HCT116 (cell line): ENCODE measurements around the gene ICAM2. TPM values are rescaled to one million over a fixed set of nuclear protein-coding genes. Genes with fewer than 3 reads are reported as not detected.

Source experiments
- ATAC-seq: fragments of 200-7000 bp; cut with Tn5 transposase; 2 replicates; pipeline ENCODE4 v1.9.1; 2020; ENCODE audit warnings: mild to moderate bottlenecking, moderate library complexity
- BruUV-seq: library from RNA; stranded (reverse); fragments of 400-500 nt; replicated peaks from 2 replicates; lab custom pipeline; 2021; lab: Mats Ljungman, UMichigan
- CTCF ChIA-PET: fragments of 300-600 bp; sonication (Branson Sonifier 250); formaldehyde crosslinking; loops from one replicate; lab custom pipeline; 2021; ENCODE audit warnings: antibody characterized with exemption; lab: Charles Lee
- POLR2A ChIA-PET: fragments of 300-600, 350-600 bp; sonication (Branson Sonifier 250); formaldehyde crosslinking; loops from one replicate; lab custom pipeline; 2021; ENCODE audit warnings: antibody characterized with exemption; lab: Charles Lee
- RAD21 ChIA-PET, 2 experiments: fragments of 300-600 bp; sonication (Branson Sonifier 250); formaldehyde crosslinking; loops; one replicate each; lab custom pipeline; 2023; ENCODE audit warnings: low total read pairs in 2 of 2; ENCODE audit not compliant: uncharacterized antibody in 2 of 2, unreplicated experiment in 2 of 2, low non-redundant PET in 1 of 2; lab: Charles Lee
- DNase-seq: peaks from one replicate; pipeline ENCODE4 v3.0.0-alpha.2; 2010; ENCODE audit warnings: low read depth, low spot score
- H2AFZ ChIP-seq: fragments of 200-600 bp; shearing (Covaris generic), sonication (generic); 2 replicates; pipeline ENCODE4 v1.6.1; 2017; ENCODE audit warnings: low read depth, mixed run types, mixed read lengths, antibody characterized with exemption, low read length; ENCODE audit not compliant: poor library complexity, severe bottlenecking
- H3K27ac ChIP-seq: 2 replicates; pipeline ENCODE4 v1.5.1; 2012; ENCODE audit warnings: low read depth, low read length
- H3K27me3 ChIP-seq: fragments of 200-600 bp; sonication (generic); 2 replicates; pipeline ENCODE4 v1.6.1; 2016; ENCODE audit warnings: mixed run types, low read length, mixed read lengths; ENCODE audit not compliant: insufficient read depth
- H3K36me3 ChIP-seq, 2 experiments: fragments of 200-500 bp in 1 of 2; fragments of 200-600 bp in 1 of 2; sonication (Bioruptor generic) in 1 of 2; sonication (generic) in 1 of 2; 2 replicates each; pipeline versions ENCODE4 v1.5.1 to v1.6.1; 2014 to 2016; ENCODE audit warnings: low read length in 2 of 2, inconsistent platforms in 1 of 2, mixed read lengths in 1 of 2, mixed run types in 1 of 2; ENCODE audit not compliant: insufficient read depth in 2 of 2, control insufficient read depth in 1 of 2
- H3K4me1 ChIP-seq, 2 experiments: fragments of 200-600 bp in 1 of 2; sonication (generic) in 1 of 2; 2 replicates each; pipeline versions ENCODE4 v1.5.1 to v1.6.1; 2012 to 2017; ENCODE audit warnings: low read length in 2 of 2, inconsistent platforms in 1 of 2, mild to moderate bottlenecking in 1 of 2, mixed read lengths in 1 of 2, mixed run types in 1 of 2, moderate library complexity in 1 of 2; ENCODE audit not compliant: insufficient read depth in 2 of 2, control insufficient read depth in 1 of 2
- H3K4me2 ChIP-seq: fragments of 200-600 bp; sonication (generic); 2 replicates; pipeline ENCODE4 v1.6.1; 2017; ENCODE audit warnings: mixed run types, low read length, mixed read lengths
- H3K4me3 ChIP-seq, 2 experiments: fragments of 200-600 bp in 1 of 2; sonication (generic) in 1 of 2; replicated peaks in 1 of 2; 2 replicates each; pipeline ENCODE4 v1.5.1; 2011 to 2016; ENCODE audit warnings: low read length in 2 of 2, control low read depth in 1 of 2, low read depth in 1 of 2, mild to moderate bottlenecking in 1 of 2, mixed read lengths in 1 of 2, mixed run types in 1 of 2
- H3K79me2 ChIP-seq: fragments of 200-600 bp; sonication (generic); 2 replicates; pipeline ENCODE4 v1.6.1; 2017; ENCODE audit warnings: mild to moderate bottlenecking, mixed run types, low read length, moderate library complexity, mixed read lengths; ENCODE audit not compliant: insufficient read depth
- H3K9ac ChIP-seq: fragments of 200-600 bp; sonication (generic); 2 replicates; pipeline ENCODE4 v1.6.1; 2016; ENCODE audit warnings: low read length, mixed read lengths
- H3K9me2 ChIP-seq: fragments of 200-600 bp; sonication (generic), shearing (Covaris generic); 2 replicates; pipeline ENCODE4 v1.6.1; 2017; ENCODE audit warnings: mixed run types, mild to moderate bottlenecking, moderate library complexity; ENCODE audit not compliant: insufficient read depth
- H3K9me3 ChIP-seq, 2 experiments: fragments of 200-500 bp in 1 of 2; fragments of 200-600 bp in 1 of 2; sonication (Bioruptor generic) in 1 of 2; sonication (generic) in 1 of 2; 2 replicates each; pipeline ENCODE4 v1.6.1; 2014 to 2017; ENCODE audit warnings: low read length in 2 of 2, mixed read lengths in 2 of 2, inconsistent platforms in 1 of 2, low read depth in 1 of 2, mild to moderate bottlenecking in 1 of 2, mixed run types in 1 of 2, moderate library complexity in 1 of 2; ENCODE audit not compliant: control insufficient read depth in 1 of 2, insufficient read depth in 1 of 2
- H4K20me1 ChIP-seq: fragments of 200-600 bp; sonication (generic), shearing (Covaris generic); 2 replicates; pipeline ENCODE4 v1.6.1; 2017; ENCODE audit warnings: mixed run types, mild to moderate bottlenecking, moderate library complexity; ENCODE audit not compliant: insufficient read depth
- ATF3 ChIP-seq: IDR thresholded peaks from 2 replicates; pipeline ENCODE4 v1.6.1; 2012
- CEBPB ChIP-seq: IDR thresholded peaks from 2 replicates; pipeline ENCODE4 v1.6.1; 2012; ENCODE audit warnings: low read depth
- CTCF ChIP-seq, 3 experiments: fragments of 200-600 bp in 1 of 3; sonication (generic) in 1 of 3; IDR thresholded peaks in 2 of 3; conservative IDR thresholded peaks in 1 of 3; 2 replicates each; pipeline ENCODE4 v1.5.1; 2012 to 2017; ENCODE audit warnings: low read depth in 2 of 3, low read length in 2 of 3, antibody characterized with exemption in 1 of 3, borderline replicate concordance in 1 of 3, control low read depth in 1 of 3, mild to moderate bottlenecking in 1 of 3, mixed read lengths in 1 of 3, mixed run types in 1 of 3, moderate library complexity in 1 of 3; ENCODE audit not compliant: insufficient read depth in 1 of 3
- ELF1 ChIP-seq: IDR thresholded peaks from 2 replicates; pipeline ENCODE4 v1.6.1; 2012; ENCODE audit warnings: low read depth, borderline replicate concordance
- EZH2 ChIP-seq: fragments of 200-600 bp; sonication (generic); IDR thresholded peaks from 2 replicates; pipeline ENCODE4 v1.6.1; 2017; ENCODE audit warnings: antibody characterized with exemption, mixed run types
- FOSL1 ChIP-seq: IDR thresholded peaks from 2 replicates; pipeline ENCODE4 v1.6.1; 2012; ENCODE audit warnings: low read depth
- POLR2A ChIP-seq: IDR thresholded peaks from 2 replicates; pipeline ENCODE4 v1.7.0; 2011; ENCODE audit warnings: borderline replicate concordance; ENCODE audit not compliant: insufficient read depth, insufficient read length; ENCODE audit errors: extremely low read depth
- POLR2AphosphoS5 ChIP-seq: IDR thresholded peaks from 2 replicates; pipeline ENCODE4 v1.6.1; 2011; ENCODE audit warnings: mild to moderate bottlenecking, low read depth, low read length, moderate library complexity
- RAD21 ChIP-seq: IDR thresholded peaks from 2 replicates; pipeline ENCODE4 v1.6.1; 2012; ENCODE audit warnings: low read depth, mild to moderate bottlenecking
- SIN3A ChIP-seq: IDR thresholded peaks from 2 replicates; pipeline ENCODE4 v1.6.1; 2012; ENCODE audit warnings: low read depth
- SP1 ChIP-seq: IDR thresholded peaks from 2 replicates; pipeline ENCODE4 v1.6.1; 2012; ENCODE audit warnings: low read depth
- SRF ChIP-seq: IDR thresholded peaks from 2 replicates; pipeline ENCODE4 v1.6.1; 2012; ENCODE audit warnings: low read depth
- TCF7L2 ChIP-seq: IDR thresholded peaks from 2 replicates; pipeline ENCODE4 v1.7.0; 2011; ENCODE audit warnings: borderline replicate concordance, inconsistent platforms; ENCODE audit not compliant: insufficient read depth, insufficient read length; ENCODE audit errors: extremely low read depth
- ZBTB33 ChIP-seq: IDR thresholded peaks from 2 replicates; pipeline ENCODE4 v1.6.1; 2011; ENCODE audit warnings: mild to moderate bottlenecking, low read length, moderate library complexity; ENCODE audit not compliant: insufficient replicate concordance; ENCODE audit errors: extremely low read depth
- ZNF274 ChIP-seq: fragments of 200-500 bp; sonication (Bioruptor generic); IDR thresholded peaks from 2 replicates; pipeline ENCODE4 v1.6.1; 2014; ENCODE audit warnings: mild to moderate bottlenecking, low read depth, low read length, inconsistent platforms
- intact Hi-C: fragments of 100-400 bp; cut with micrococcal nuclease; formaldehyde crosslinking; loops from 2 replicates; pipeline ENCODE4 v1.10.0; 2022
- total RNA-seq: library from RNA; stranded (reverse); gene quantifications from one replicate; pipeline ENCODE4 v1.2.1, GENCODE V29; 2021; ENCODE audit not compliant: unreplicated experiment

Gene ICAM2
- total RNA-seq, 1 experiment from 2014 or later: 0.61 TPM

GRCh38 chr17:63975541-63976092 lies 44.8 kb downstream of the ICAM2 start:
- ATAC-seq: no peak

More at GRCh38 chr17:63975541-63976092, 44.8 kb downstream of the ICAM2 start:
- RAD21 ChIA-PET: interaction anchor here (0.6 to 1.0 kb wide), 2 partner anchors 14 to 50 kb away, joined by 3 to 6 read pairs; no protein-coding TSS in a partner anchor
- CTCF ChIA-PET: interaction anchor here (1.1 to 2.3 kb wide), 6 partner anchors 10 to 72 kb away, joined by 3 to 10 read pairs (median 4); no protein-coding TSS in a partner anchor
- H3K27me3 ChIP-seq: no peaks in the 10 kb centered on the region
- H4K20me1 ChIP-seq: no peaks in the 10 kb centered on the region
- H3K27ac ChIP-seq: no peak overlapping the region; the same call in 1 of the 2 replicates
- peak overlapping the region; percentile 78 for H3K4me2 ChIP-seq
- no peaks in the 10 kb centered on the region for H3K36me3 ChIP-seq
- no peaks in the 10 kb centered on the region for H3K9me3 ChIP-seq
- no peak overlapping the region for H3K4me3 ChIP-seq
- no peak overlapping the region for H2AFZ ChIP-seq
- POLR2A ChIA-PET: no interaction called here
- H3K9me2 ChIP-seq: no peaks in the 10 kb centered on the region
- H3K79me2 ChIP-seq: no peaks in the 10 kb centered on the region
- H3K4me1 ChIP-seq: peaks cover 23 to 38% of the 10 kb centered on the region in 2 experiments
- no TSS peak for BruUV-seq
- intact Hi-C loops: no loop called here
- no peak overlapping the region for H3K9ac ChIP-seq
- no peak for DNase-seq
- TF ChIP-seq POLR2A (no peak), RAD21 (no peak), CEBPB (no peak), CTCF (IDR thresholded peaks at IDR 0.05 in 2 of 3, conservative IDR thresholded peaks at IDR 0.05 in 1 of 3; ENCODE audit: borderline replicate concordance in 1 of 3, insufficient read depth in 1 of 3, low read depth in 2 of 3, low read length in 2 of 3) (no peak), EZH2 (no peak), ELF1 (no peak), ATF3 (no peak), FOSL1 (no peak), ZNF274 (no peak), TCF7L2 (no peak), ZBTB33 (no peak), SP1 (no peak), SRF (no peak), POLR2AphosphoS5 (no peak), SIN3A (no peak)
